Measurements from ENCODE around the gene SLC35D2.
A peak's percentile ranks its signal among the peaks of the same experiment; 100 is the strongest.

Gene SLC35D2

DNA sequence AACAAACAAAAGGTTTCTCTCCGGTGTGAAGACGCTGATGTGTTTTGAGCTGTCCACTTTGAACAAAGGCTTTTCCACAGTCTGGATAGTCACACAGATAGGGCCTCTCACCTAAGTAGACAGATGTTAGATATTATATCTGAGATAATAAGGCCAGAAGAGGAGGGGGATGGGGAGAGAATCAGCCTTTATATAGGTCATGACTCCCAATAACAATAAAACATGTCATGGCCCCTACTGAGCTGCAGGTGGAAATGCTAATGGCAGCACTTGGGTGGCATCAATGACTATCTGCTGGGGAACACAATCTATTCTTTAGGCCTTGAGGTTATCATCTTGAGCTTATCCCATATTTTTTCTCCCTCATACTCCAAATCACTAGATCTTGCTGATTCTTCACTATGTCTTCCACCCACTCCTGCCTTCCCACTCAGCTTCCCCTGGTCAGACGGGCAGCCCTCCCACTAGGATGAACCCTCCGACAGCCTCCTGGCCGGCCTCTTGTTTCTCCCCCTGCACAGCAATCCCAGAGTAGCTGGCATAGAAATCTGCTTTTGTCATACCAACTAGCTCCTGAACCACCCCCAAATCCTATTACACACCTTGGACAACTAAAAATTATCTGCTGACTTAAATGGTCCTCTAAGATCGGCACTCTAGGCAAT is 11.5 kb upstream of the SLC35D2 start:
- Histone ChIP-seq H3K27ac (ENCODE audit: extremely low read depth, low read depth, low read length) (no peak overlapping the region), H3K9me3 (ENCODE audit: control insufficient read depth, insufficient read depth, low read depth, low read length) (no peaks in the 10 kb centered on the region), H3K4me3 (ENCODE audit: low read depth, low read length) (no peak overlapping the region), H3K36me3 (ENCODE audit: control insufficient read depth in 2 of 2, insufficient read depth in 1 of 2, low read length in 2 of 2) (peaks cover 30 to 58% of the 10 kb centered on the region in 2 experiments; a peak in 2 of 3 replicates), H3K4me1 (ENCODE audit: control insufficient read depth, insufficient read depth, low read length) (no peaks in the 10 kb centered on the region)
- TF ChIP-seq EGR2 (tag by site-specific recombination; IDR thresholded peaks at IDR 0.05; ENCODE audit: low read depth), result peak; percentile 35; the same call in 1 of the 2 replicates
- TF ChIP-seq ZFHX2 (tag by site-specific recombination; conservative IDR thresholded peaks at IDR 0.05), result peak; percentile 46; the same call in 1 of the 2 replicates
- no peak for TF ChIP-seq GLI2 (tag by site-specific recombination; IDR thresholded peaks at IDR 0.05; ENCODE audit: borderline replicate concordance, low read depth)
- POLR2A ChIA-PET, result no interaction called here
- CTCF ChIA-PET, result interaction anchor here (0.6 kb wide), 2 partner anchors 272 to 462 kb away, joined by 3 to 4 read pairs; no protein-coding TSS in a partner anchor

DNA sequence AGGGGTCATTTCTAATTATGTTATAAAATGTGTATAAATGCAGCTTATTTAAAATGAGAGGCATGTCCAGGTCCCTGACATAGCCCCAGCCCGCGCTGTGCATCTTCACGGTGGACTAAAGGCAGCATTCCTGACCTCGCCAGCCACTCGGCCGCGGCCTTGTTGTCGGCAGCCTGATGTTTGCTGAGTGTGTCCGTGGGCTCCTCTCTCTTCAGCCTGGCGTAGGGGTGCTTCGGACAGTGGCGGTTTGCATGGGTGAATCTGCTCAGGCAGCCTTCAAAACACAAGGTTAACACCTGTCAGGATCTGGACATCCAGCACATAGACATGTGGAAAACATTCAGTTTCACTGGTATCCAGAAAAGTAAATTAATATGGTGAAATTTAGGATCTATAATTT is 8.8 kb upstream of the SLC35D2 start:
- H3K27ac ChIP-seq (ENCODE audit: extremely low read depth, low read depth, low read length), result no peak overlapping the region
- no peaks in the 10 kb centered on the region for H3K9me3 ChIP-seq (ENCODE audit: control insufficient read depth, insufficient read depth, low read depth, low read length)
- ChIA-PET CTCF (interaction anchor here (0.7 to 1.3 kb wide), 2 partner anchors 63 to 665 kb away, joined by 3 to 5 read pairs; no protein-coding TSS in a partner anchor), POLR2A (no interaction called here)
- H3K4me1 ChIP-seq (ENCODE audit: control insufficient read depth, insufficient read depth, low read length), result no peaks in the 10 kb centered on the region
- H3K36me3 ChIP-seq (ENCODE audit: control insufficient read depth in 2 of 2, insufficient read depth in 1 of 2, low read length in 2 of 2), result peaks cover 43 to 80% of the 10 kb centered on the region in 2 experiments
- H3K4me3 ChIP-seq (ENCODE audit: low read depth, low read length), result no peak overlapping the region
- TF ChIP-seq ZNF350 (tag by site-specific recombination; IDR thresholded peaks at IDR 0.05) (no peak), ZNF623 (tag by site-specific recombination; IDR thresholded peaks at IDR 0.05) (no peak), ZNF433 (tag by site-specific recombination; IDR thresholded peaks at IDR 0.05; ENCODE audit: low read depth) (no peak), YY2 (tag by site-specific recombination; IDR thresholded peaks at IDR 0.05) (no peak)
- TF ChIP-seq, protein P1, sequence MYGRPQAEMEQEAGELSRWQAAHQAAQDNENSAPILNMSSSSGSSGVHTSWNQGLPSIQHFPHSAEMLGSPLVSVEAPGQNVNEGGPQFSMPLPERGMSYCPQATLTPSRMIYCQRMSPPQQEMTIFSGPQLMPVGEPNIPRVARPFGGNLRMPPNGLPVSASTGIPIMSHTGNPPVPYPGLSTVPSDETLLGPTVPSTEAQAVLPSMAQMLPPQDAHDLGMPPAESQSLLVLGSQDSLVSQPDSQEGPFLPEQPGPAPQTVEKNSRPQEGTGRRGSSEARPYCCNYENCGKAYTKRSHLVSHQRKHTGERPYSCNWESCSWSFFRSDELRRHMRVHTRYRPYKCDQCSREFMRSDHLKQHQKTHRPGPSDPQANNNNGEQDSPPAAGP (tag by site-specific recombination; IDR thresholded peaks at IDR 0.05), result no peak

DNA sequence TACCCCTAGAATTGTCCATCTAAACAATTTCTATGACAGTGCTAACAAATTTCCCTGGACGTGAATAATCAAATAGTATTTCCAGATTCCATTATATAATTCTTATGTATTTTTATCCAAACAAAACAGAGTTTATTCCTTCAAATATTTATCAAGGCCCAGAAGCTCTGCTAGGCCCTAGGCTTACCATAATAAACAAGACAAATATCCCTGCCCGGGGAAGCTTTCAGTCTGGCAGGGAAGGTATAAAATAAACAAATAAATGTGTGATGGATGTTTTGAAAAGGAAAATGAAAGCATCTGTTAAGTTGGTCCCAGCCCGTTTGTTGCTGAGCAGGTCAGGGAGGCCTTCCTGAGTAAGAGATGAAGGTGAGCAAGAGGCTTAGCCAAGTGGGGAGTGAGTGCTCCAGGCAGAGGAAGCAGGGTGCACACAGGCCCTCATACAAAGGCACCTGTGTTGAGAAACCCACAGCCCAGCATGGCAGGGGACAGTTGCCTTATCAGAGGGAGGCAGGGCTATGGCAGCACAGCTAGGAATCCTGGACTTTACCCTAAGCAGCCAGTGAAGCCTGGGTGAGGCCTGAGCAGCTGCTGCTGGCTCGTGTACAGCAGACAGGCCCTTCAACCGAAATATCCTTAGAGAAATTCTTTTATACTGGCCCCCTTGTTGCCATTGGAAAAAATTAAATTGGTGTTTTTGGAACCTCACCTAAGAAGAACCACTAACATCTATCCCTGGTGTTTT is 7.7 kb upstream of the SLC35D2 start:
- ChIA-PET POLR2A (interaction anchor here (0.6 kb wide), 1 partner anchor 61 kb away, joined by 9 read pairs; no protein-coding TSS in a partner anchor), CTCF (interaction anchor here (1.3 kb wide), 1 partner anchor 62 kb away, joined by 5 read pairs; no protein-coding TSS in a partner anchor)
- H3K27ac ChIP-seq (ENCODE audit: extremely low read depth, low read depth, low read length), result peak overlapping the region; percentile 27; the same call in 1 of the 2 replicates
- TF ChIP-seq ZNF600 (tag by site-specific recombination; IDR thresholded peaks at IDR 0.05) (0 out of 2 replicates have a peak, but pooled peaks have one; percentile 37), ZIC2 (tag by site-specific recombination; IDR thresholded peaks at IDR 0.05) (0 out of 2 replicates have a peak, but pooled peaks have one; percentile 11), GLIS2 (tag by site-specific recombination; IDR thresholded peaks at IDR 0.05) (no peak)
- no peak overlapping the region for H3K4me3 ChIP-seq (ENCODE audit: low read depth, low read length)
- H3K9me3 ChIP-seq (ENCODE audit: control insufficient read depth, insufficient read depth, low read depth, low read length), result no peaks in the 10 kb centered on the region
- no peaks in the 10 kb centered on the region for H3K4me1 ChIP-seq (ENCODE audit: control insufficient read depth, insufficient read depth, low read length)
- peaks cover 43 to 87% of the 10 kb centered on the region in 2 experiments for H3K36me3 ChIP-seq (ENCODE audit: control insufficient read depth in 2 of 2, insufficient read depth in 1 of 2, low read length in 2 of 2)

DNA sequence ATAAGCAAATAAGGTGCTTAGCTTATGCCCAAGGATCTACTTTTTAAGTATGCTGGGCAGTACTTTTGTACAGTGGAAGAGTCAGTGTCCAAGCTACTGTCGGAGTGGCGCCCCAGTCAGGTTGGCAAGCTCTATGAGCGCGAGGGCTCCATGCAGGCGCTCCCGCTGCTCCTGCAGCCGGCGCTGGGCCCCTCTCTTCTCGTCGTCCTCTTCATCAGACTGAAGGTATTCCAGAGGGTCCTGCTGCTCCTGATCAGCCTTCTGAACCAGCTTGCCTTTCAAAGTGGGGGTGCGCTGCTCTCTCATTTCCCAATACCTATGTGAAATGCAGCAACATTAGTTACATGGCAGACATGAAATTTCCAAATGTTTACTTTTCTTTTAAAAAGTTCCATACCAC is 4.6 kb upstream of the SLC35D2 start:
- Histone ChIP-seq H3K9me3 (ENCODE audit: control insufficient read depth, insufficient read depth, low read depth, low read length) (no peaks in the 10 kb centered on the region), H3K4me3 (ENCODE audit: low read depth, low read length) (no peak overlapping the region), H3K27ac (ENCODE audit: extremely low read depth, low read depth, low read length) (no peak overlapping the region), H3K36me3 (ENCODE audit: control insufficient read depth in 2 of 2, insufficient read depth in 1 of 2, low read length in 2 of 2) (peaks cover 35 to 76% of the 10 kb centered on the region in 2 experiments), H3K4me1 (ENCODE audit: control insufficient read depth, insufficient read depth, low read length) (0 out of 2 replicates have a peak, but pooled peaks cover 2% of the 10 kb centered on the region)
- ChIA-PET POLR2A (no interaction called here), CTCF (no interaction called here)
- TF ChIP-seq, protein P2, sequence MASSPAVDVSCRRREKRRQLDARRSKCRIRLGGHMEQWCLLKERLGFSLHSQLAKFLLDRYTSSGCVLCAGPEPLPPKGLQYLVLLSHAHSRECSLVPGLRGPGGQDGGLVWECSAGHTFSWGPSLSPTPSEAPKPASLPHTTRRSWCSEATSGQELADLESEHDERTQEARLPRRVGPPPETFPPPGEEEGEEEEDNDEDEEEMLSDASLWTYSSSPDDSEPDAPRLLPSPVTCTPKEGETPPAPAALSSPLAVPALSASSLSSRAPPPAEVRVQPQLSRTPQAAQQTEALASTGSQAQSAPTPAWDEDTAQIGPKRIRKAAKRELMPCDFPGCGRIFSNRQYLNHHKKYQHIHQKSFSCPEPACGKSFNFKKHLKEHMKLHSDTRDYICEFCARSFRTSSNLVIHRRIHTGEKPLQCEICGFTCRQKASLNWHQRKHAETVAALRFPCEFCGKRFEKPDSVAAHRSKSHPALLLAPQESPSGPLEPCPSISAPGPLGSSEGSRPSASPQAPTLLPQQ (tag by site-specific recombination; IDR thresholded peaks at IDR 0.05), result no peak
- TF ChIP-seq ZNF664 (tag by site-specific recombination; IDR thresholded peaks at IDR 0.05), result no peak

Measured in HEK293 (cell line).